WTC11 (cell line): ENCODE measurements around the gene C14orf132.

Experiments used
- E2F1 ChIP-seq: sonication (generic); formaldehyde crosslinking; IDR thresholded peaks from 2 replicates; pipeline ENCODE4 v1.8.0; 2022; ENCODE audit warnings: mild to moderate bottlenecking, missing genetic modification reagents
- TEAD4 ChIP-seq: sonication (generic); formaldehyde crosslinking; IDR thresholded peaks from 2 replicates; pipeline ENCODE4 v1.8.0; 2022; ENCODE audit warnings: mild to moderate bottlenecking, missing genetic modification reagents

DNA sequence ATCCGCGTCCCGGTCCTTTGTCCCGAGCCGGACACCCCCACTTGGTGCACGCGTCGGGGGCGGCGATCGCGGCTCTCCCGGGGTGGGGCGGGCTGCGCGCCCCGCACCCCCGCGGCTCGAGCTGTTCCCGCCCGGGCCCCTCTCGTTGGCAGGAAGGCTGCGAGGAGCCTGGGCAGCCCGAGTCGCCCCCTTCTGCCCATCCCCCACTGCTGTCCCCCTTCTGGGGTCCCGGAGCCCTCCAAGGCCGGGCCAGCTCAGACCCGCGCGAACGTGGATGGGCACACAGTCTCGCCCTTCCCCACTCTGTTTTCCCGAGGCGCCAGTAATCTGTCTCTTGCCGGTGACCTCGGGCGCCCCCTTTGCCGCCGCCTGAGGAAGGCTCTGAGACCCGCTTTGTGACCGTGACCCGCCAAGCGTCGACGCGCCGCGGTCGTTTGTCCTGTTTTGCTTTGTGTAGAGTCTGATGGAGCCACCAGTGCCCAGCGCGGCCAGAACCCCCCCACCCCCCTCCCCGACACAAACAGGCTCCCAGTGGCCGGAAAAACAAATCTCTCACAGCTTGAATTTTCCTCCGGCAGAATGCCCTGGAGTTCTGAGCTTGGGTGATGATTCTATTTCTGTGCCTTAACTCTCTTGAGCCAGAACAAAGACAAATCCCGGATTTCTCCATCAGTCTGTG lies 610 bp downstream of the C14orf132 start:
- TF ChIP-seq E2F1 (CRISPR knock-in tag) (no peak; the same call in 1 of the 2 replicates), TEAD4 (no peak)
